ENCODE data around the gene CYBA. TPM values are rescaled to one million over a fixed set of nuclear protein-coding genes. Genes with fewer than 3 reads are reported as not detected.

CYBA gene
- total and polyA plus RNA-seq, 10 of the 15 experiments (the other 5 are each of a cell fraction or from before 2014, with no cell fraction given) = 0.55 to 598 (median 258) TPM

DNA sequence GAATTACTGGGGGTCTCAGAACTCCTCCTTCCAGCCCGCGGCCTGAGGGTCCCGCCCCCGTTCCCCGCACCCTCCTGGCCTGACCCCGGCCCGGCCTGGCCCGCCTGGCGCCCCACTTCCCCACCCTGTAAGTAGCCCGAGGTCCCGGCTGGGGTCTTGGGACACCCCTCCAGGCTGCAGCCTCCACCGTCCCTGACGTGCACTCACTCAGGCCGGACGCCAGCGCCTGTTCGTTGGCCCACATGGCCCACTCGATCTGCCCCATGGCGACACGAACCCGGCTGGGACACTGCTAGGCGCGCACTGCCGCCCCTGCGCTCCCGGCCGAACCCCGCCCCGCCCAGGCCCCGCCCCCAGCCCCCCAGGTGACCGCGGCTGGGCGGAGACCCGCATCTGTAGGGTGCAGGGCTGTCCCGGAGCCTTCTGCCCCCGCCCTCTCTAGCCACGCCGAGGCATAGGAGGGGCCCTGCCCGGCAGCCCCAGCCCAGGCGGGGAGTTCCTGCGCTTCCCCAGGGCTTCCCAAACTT, at the start of gene CYBA (continued):
- TF ChIP-seq, protein P1, sequence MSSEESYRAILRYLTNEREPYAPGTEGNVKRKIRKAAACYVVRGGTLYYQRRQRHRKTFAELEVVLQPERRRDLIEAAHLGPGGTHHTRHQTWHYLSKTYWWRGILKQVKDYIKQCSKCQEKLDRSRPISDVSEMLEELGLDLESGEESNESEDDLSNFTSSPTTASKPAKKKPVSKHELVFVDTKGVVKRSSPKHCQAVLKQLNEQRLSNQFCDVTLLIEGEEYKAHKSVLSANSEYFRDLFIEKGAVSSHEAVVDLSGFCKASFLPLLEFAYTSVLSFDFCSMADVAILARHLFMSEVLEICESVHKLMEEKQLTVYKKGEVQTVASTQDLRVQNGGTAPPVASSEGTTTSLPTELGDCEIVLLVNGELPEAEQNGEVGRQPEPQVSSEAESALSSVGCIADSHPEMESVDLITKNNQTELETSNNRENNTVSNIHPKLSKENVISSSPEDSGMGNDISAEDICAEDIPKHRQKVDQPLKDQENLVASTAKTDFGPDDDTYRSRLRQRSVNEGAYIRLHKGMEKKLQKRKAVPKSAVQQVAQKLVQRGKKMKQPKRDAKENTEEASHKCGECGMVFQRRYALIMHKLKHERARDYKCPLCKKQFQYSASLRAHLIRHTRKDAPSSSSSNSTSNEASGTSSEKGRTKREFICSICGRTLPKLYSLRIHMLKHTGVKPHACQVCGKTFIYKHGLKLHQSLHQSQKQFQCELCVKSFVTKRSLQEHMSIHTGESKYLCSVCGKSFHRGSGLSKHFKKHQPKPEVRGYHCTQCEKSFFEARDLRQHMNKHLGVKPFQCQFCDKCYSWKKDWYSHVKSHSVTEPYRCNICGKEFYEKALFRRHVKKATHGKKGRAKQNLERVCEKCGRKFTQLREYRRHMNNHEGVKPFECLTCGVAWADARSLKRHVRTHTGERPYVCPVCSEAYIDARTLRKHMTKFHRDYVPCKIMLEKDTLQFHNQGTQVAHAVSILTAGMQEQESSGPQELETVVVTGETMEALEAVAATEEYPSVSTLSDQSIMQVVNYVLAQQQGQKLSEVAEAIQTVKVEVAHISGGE (CRISPR knock-in tag; IDR thresholded peaks at IDR 0.05) = no peak
- TF ChIP-seq ZNF592 (IDR thresholded peaks at IDR 0.05) = no peak
- TF ChIP-seq NR2F1 (conservative IDR thresholded peaks at IDR 0.05) = 0 out of 2 replicates have a peak, but pooled peaks have one; percentile 8
- TF ChIP-seq NR2C1 (IDR thresholded peaks at IDR 0.05) = no peak
- no peak for TF ChIP-seq BRCA1 (IDR thresholded peaks at IDR 0.05; ENCODE audit: low read depth, low read length)
- no peak for TF ChIP-seq ESRRA (IDR thresholded peaks at IDR 0.05; ENCODE audit: low read length)
- TF ChIP-seq HCFC1 (IDR thresholded peaks at IDR 0.05; ENCODE audit: low read length) = no peak
- no peak for TF ChIP-seq TCF12 (IDR thresholded peaks at IDR 0.05; ENCODE audit: low read depth, low read length)
- TF ChIP-seq CHD2 (IDR thresholded peaks at IDR 0.05; ENCODE audit: borderline replicate concordance, low read depth, low read length) = no peak; the same call in 1 of the 2 replicates
- TF ChIP-seq BMI1 (IDR thresholded peaks at IDR 0.05; ENCODE audit: borderline replicate concordance) = no peak
- no peak for TF ChIP-seq KLF5 (IDR thresholded peaks at IDR 0.05; ENCODE audit: partially characterized antibody)
- peak; percentile 69 for TF ChIP-seq YY1 (IDR thresholded peaks at IDR 0.05; ENCODE audit: low read depth, low read length)
- TF ChIP-seq, protein P2, sequence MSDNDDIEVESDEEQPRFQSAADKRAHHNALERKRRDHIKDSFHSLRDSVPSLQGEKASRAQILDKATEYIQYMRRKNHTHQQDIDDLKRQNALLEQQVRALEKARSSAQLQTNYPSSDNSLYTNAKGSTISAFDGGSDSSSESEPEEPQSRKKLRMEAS (IDR thresholded peaks at IDR 0.05; ENCODE audit: low read depth, low read length) = peak; percentile 55; the same call in 1 of the 2 replicates
- no peak for TF ChIP-seq RFX5 (IDR thresholded peaks at IDR 0.05; ENCODE audit: low read depth, low read length)
- TF ChIP-seq POLR2A (IDR thresholded peaks at IDR 0.05; ENCODE audit: low read depth, low read length) = peak; percentile 85
- no peak for TF ChIP-seq NFYB (IDR thresholded peaks at IDR 0.05; ENCODE audit: insufficient read depth, low read depth, low read length)
- TF ChIP-seq, protein P3, sequence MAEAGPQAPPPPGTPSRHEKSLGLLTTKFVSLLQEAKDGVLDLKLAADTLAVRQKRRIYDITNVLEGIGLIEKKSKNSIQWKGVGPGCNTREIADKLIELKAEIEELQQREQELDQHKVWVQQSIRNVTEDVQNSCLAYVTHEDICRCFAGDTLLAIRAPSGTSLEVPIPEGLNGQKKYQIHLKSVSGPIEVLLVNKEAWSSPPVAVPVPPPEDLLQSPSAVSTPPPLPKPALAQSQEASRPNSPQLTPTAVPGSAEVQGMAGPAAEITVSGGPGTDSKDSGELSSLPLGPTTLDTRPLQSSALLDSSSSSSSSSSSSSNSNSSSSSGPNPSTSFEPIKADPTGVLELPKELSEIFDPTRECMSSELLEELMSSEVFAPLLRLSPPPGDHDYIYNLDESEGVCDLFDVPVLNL (IDR thresholded peaks at IDR 0.05; ENCODE audit: low read depth, low read length) = 0 out of 2 replicates have a peak, but pooled peaks have one; percentile 9
- peak; percentile 56; the same call in 1 of the 2 replicates for TF ChIP-seq TCF3 (IDR thresholded peaks at IDR 0.05; ENCODE audit: borderline replicate concordance, insufficient read depth, low read depth, low read length)
- TF ChIP-seq E4F1 (IDR thresholded peaks at IDR 0.05; ENCODE audit: borderline replicate concordance, partially characterized antibody) = no peak

All from GM12878 (cell line).